Activated CD4-positive, CD25-positive, alpha-beta regulatory T cell (primary cell): ENCODE data around the gene IARS1.

ENCODE experiments used
- DNase-seq, 4 experiments: peaks; one replicate each; lab custom pipeline; 2025; lab: John Stamatoyannopoulos, UW

The IARS1 gene

DNA sequence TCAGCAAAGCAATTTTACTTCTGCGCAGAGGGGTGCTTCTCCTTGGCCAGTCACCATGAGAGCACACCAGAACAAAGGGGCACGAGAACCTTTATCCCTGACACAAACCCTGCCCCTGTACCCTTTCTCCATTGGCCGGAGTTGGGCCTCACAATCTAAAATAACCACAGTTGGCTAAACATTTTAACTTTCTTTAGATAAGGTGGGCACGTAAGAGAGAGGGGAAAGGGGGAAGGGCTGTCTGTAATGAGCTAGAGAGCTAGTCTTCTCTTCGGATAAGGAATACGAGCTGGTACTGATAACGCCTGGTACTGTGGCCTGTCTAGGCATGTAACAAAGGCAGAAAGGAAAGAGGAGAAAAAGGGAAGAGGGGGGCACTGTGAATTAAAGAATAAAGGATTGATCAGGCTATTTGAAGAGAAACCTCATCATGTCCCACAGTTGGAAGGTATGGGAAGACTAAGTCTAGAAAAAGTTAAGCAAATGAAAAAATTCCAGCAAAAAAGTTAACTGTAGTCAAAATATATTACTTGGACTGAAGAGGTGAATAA lies 1.8 kb upstream of the IARS1 start:
- DNase-seq = no peak

DNA sequence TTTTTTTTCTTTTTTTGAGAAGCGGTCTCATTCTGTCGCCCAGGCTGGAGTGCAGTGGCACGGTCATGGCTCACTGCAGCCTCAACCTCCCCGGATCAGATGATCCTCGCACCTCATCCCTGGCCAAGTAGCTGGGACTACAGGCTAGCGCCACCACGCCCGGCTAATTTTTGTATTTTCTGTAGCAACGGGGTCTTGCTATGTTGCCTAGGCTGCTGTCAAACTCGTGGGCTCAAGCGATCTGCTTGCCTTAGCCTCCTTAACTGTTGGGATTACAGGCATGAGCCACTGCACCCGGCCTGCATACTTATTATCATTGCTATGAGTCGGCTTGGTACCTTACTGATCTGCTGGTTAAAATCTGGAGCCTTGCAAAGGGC lies 790 bp upstream of the IARS1 start:
- no peak for DNase-seq

GRCh38 chr9:92293075-92293354 lies 482 bp downstream of the IARS1 start:
- DNase-seq = no peak

GRCh38 chr9:92292338-92293074 lies 991 bp downstream of the IARS1 start:
- no peak for DNase-seq

GRCh38 chr9:92291577-92291976 lies 1.9 kb downstream of the IARS1 start:
- no peak for DNase-seq

DNA sequence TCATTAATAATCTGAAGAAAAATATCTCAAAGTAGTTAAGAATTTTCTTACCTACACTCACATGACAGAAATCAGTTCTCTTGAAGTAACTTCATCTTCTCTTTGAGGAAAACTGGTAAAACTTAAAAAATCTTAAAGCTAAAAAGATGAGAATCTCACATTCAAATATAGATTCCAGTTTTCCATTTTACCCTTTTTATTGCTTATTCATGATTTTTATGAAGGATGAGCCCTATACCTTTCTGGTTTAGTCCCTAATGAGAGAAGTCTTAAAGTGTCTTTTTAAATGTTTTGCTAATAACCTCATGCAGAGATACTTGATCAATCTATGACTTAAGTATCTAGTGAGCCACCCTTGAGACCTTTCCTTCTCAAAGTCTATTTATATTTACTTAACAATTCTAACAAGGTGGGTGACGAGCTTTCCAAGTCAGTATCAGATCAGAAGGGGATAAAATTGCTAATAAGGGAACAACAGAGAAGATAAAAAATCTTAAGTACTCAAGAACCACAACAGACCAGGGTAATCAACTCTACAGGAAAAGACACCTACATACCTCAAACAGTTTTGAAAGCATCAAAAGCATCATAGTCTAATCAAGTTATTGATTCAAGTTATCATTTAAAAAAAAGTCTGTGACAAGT lies 2.6 kb downstream of the IARS1 start:
- DNase-seq = no peak

DNA sequence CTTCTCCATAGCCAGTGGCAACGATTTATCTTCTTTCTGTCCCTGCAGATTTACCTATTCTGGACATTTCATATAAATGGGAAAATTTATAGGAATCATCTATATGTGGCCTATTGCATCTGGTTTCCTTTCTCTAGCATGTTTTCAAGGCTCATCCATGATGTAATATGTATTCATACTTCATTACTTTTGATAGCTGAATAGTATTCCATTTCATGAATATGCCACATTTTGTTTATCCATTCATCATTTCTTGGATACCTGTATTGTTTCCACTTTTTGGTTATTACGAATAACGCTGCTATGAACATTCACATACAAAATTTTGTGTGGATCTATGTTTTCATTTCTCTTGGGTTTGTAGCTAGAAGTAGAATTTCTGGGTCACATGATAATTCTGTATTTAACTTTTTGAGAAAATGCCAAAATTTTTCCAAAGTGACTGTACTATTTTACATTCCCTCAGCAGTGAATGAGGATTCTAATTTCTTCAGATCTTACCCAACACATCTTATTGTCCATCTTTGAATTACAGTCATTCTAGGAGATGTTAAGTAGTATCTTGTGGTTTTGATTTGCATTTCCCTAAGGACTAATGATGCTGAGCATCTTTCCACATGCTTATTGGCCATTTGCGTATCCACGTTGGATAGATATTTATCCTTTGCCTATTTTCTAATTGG lies 3.6 kb downstream of the IARS1 start:
- no peak for DNase-seq

- no peak for DNase-seq
Measured at GRCh38 chr9:92279302-92279701, 14.2 kb downstream of the IARS1 start.

DNA sequence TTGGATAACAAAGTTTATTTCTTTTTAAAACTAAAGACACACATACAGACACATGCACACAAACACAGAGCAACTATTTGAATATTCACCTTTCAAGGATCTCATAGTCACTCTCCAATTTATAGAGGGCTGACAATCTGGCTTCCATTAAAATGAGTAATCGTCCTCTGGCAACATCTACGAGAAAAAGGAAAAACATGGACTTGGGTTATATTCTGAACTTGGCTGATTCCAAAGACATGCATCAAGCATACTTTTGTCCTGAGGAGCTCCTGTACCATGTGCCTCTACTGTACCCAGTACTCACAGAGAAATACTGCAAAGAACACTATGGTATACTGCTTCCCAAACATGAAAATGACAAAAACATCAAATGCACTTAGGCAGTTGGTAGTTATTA lies 15.4 kb downstream of the IARS1 start:
- no peak for DNase-seq

GRCh38 chr9:92276331-92277032 lies 17.0 kb downstream of the IARS1 start:
- DNase-seq = no peak

DNA sequence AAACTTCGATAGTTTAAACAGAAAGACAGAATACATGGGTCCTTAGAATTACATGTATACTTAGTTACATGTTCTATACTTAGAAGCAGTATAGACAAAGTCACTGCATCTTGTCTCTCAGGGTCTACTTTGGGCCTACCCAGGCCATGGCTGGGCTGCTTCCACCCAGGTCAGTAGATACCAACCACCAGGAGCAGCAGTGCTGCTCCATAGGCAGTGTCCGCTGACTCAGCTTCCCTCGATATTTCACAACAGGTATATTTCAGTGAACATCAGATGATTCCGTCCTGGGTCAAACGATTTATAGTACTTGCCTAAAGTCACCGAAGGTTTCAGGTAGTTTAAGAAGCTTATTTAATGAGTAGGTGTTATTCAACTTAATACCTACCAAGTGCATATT lies 18.0 kb downstream of the IARS1 start:
- no peak for DNase-seq

DNA sequence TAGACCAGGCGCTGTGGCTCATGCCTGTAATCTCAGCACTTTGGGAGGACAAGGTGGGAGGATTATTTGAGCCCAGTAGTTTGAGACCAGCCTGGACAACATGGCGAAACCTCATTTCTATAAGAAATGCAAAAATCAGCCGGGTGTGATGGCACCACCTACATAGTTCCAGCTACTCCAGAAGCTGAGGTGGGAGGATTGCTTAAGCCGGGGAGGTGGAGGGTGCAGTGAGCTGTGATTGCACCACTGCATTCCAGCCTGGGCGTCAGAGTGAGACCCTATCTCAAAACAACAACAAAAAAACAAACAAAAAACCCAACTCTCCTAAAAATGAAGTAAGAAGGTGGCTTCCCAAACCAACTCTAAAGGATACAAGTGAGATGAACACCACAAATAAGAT lies 23.0 kb downstream of the IARS1 start:
- no peak for DNase-seq

GRCh38 chr9:92266486-92266885 lies 27.0 kb downstream of the IARS1 start:
- no peak for DNase-seq

- no peak for DNase-seq
Measured at GRCh38 chr9:92265154-92265553, 28.3 kb downstream of the IARS1 start.

- no peak for DNase-seq
Measured at GRCh38 chr9:92263131-92263530, 30.4 kb downstream of the IARS1 start.

DNA sequence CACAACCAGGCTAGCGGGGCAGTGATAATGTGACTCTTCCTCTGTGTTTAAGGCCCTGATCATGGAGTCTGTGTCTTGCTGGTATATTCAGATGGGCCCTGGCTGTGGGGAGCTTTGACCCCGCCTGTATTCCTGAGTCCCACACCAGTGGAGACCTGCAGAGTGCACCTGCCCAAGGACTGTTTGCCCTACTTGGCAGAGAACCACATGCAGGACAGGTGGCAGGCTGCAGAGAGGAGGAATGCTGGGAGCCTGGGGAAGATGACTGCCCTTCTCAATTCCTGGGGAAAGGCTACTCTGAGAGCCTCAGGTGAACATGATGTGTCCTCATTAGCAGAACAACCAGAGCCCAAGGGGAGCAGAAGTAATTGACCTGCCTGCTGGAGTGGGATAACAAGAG lies 36.2 kb downstream of the IARS1 start:
- DNase-seq = no peak

- DNase-seq = no peak
Measured at GRCh38 chr9:92254381-92255337, 38.8 kb downstream of the IARS1 start.

DNA sequence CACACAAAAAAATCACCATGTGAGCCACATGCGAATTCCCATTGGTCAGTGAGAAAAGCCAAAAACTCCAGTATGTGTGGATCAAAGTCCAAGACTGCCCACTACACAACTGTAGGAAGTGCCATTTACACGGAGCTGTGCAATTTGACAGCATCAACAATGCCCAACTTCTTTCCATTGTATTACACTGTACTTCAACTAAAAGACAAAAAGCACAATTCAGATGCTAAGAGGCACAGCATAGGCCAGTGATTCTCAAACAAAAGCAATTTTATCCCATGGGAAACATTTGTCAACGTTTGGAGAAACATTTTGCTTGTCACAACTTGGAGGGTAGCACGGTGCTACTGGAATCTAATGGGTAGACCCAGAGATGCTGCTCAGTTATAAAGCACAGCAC lies 39.8 kb downstream of the IARS1 start:
- no peak for DNase-seq

GRCh38 chr9:92247981-92248380 lies 45.5 kb downstream of the IARS1 start:
- DNase-seq = no peak

DNA sequence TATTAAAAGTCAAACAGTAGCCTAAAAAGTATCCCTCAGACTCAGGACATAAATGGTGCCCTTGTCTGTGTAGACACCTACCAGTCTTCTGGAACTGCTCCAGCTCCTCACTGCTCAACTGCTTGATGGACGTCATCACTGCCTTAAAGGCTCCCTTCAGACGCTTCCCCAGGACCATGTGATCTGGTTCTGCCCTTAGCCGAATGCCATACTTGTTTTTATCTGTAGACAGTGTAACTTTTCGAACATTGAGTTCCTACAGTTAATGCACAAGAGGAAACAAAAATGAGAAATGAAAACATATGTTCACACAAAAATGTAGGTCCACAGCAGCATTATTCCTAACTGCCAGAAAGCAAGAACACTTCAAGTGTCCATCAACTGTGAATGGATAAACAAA lies 46.2 kb downstream of the IARS1 start:
- DNase-seq = no peak

GRCh38 chr9:92245005-92245797 lies 48.3 kb downstream of the IARS1 start:
- DNase-seq = no peak
